GM18498 (cell line): ENCODE data around the gene RAD50.
"Not testable (repeated sequence)": the region's sequence is repeated elsewhere in the genome, so short reads cannot be mapped to it uniquely, and the experiment has no call there.

Experiments
- ATAC-seq: cut with Tn5 transposase; IDR thresholded peaks from one replicate; pipeline ENCODE4 v1.9.1; 2021; ENCODE audit warnings: mild to moderate bottlenecking, moderate library complexity; ENCODE audit not compliant: unreplicated experiment

RAD50 gene

DNA sequence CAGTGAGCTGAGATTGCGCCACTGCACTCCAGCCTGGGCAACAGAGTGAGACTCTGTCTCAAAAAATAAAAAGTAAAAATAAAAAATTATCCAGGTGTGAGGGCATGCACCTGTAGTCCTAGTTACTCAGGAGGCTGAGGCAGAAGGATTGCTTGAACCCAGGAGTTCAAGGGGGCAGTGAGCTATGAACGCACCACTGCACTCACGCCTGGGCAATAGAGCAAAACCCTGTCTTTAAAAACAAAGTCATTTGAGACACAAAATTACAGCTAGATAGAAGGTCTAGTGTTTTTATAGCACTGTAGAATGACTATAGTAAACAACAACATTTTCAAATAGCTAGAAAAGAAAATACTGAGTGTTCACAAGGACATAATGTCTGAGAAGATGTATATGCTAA is 133.4 kb downstream of the RAD50 start:
- no peak for ATAC-seq

DNA sequence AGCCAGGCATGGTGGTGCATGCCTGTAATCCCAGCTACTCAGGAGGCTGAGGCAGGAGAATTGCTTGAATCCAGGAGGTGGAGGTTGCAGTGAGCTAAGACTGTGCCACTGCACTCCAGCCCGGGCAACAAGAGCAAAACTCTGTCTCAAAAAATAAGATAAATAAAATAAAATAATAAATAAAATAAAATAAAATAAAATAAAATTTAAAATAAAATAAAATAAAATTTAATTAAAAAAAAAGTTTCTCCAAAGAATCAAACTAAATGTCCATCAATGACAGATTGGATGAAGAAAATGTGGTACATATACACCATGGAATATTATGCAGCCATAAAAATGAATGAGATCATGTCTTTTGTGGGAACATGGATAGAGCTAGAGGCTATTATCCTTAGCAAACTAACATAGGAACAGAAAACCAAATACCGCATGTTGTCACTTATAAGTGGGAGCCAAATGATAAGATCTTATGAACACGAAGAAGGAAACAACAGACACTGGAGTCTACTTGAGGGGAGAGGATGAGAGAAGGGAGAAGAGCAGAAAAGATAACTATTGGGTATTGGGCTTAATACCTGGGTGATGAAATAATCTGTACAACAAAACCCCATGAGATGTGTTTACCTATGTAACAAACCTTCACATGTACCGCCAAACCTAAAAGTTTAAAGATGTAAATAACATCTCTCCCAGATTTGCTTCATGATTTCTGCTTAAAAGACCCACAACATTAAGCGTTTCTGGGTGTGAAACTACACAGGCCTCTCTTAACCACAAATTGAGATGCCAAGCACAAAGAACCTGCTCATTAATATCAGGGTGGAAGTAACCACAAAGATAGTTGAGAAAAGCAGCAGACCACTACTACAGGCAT is 135.2 kb downstream of the RAD50 start:
- not testable (repeated sequence) for ATAC-seq

DNA sequence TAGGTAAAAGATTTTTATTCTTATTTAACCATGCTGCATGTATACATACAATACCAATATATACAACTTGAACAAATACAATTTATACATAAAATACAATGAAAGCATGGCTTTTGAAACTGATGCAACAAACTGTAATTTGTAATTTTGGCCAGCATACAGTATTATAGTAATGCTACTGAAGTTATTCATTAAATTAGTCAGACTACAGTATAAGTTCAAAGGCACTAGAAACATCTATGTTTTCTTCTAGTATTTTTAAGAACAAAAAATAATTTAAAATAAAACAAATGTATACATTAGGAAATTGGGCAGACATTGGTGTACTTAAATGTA is 135.8 kb downstream of the RAD50 start:
- ATAC-seq = no peak
